ENCODE results near the gene CRYBA1.
A peak's percentile ranks its signal among the peaks of the same experiment; 100 is the strongest.
"Not testable (repeated sequence)": the region's sequence is repeated elsewhere in the genome, so short reads cannot be mapped to it uniquely, and the experiment has no call there.

The CRYBA1 gene

GRCh38 chr17:29238133-29238850 is 8.4 kb upstream of the CRYBA1 start:
- no peak for DNase-seq (ENCODE audit: low spot score)

- no peak for DNase-seq (ENCODE audit: low spot score)
Observed at GRCh38 chr17:29240477-29240876, 6.2 kb upstream of the CRYBA1 start.

GRCh38 chr17:29240968-29241963 is 5.4 kb upstream of the CRYBA1 start:
- DNase-seq (ENCODE audit: low spot score): peak; percentile 39

GRCh38 chr17:29242051-29242450 is 4.6 kb upstream of the CRYBA1 start:
- DNase-seq (ENCODE audit: low spot score): no peak

- DNase-seq (ENCODE audit: low spot score): no peak
Observed at GRCh38 chr17:29242790-29243189, 3.9 kb upstream of the CRYBA1 start.

GRCh38 chr17:29243792-29244191 is 2.9 kb upstream of the CRYBA1 start:
- DNase-seq (ENCODE audit: low spot score): no peak

GRCh38 chr17:29245401-29245800 is 1.3 kb upstream of the CRYBA1 start:
- DNase-seq (ENCODE audit: low spot score): no peak

GRCh38 chr17:29247219-29247618 is 560 bp downstream of the CRYBA1 start:
- no peak for DNase-seq (ENCODE audit: low spot score)

GRCh38 chr17:29248845-29249244 is 2.2 kb downstream of the CRYBA1 start:
- no peak for DNase-seq (ENCODE audit: low spot score)

GRCh38 chr17:29250666-29251065 is 4.0 kb downstream of the CRYBA1 start:
- DNase-seq (ENCODE audit: low spot score): no peak

GRCh38 chr17:29251184-29251583 is 4.5 kb downstream of the CRYBA1 start:
- no peak for DNase-seq (ENCODE audit: low spot score)

GRCh38 chr17:29252101-29252791 is 5.6 kb downstream of the CRYBA1 start:
- DNase-seq (ENCODE audit: low spot score): no peak

GRCh38 chr17:29253037-29253436 is 6.4 kb downstream of the CRYBA1 start:
- DNase-seq (ENCODE audit: low spot score): no peak

GRCh38 chr17:29255926-29256522 is 9.4 kb downstream of the CRYBA1 start:
- no peak for DNase-seq (ENCODE audit: low spot score)

GRCh38 chr17:29256735-29257466 is 10.2 kb downstream of the CRYBA1 start:
- DNase-seq (ENCODE audit: low spot score): no peak

GRCh38 chr17:29257756-29258155 is 11.1 kb downstream of the CRYBA1 start:
- DNase-seq (ENCODE audit: low spot score): no peak

GRCh38 chr17:29263916-29264315 is 17.3 kb downstream of the CRYBA1 start:
- no peak for DNase-seq (ENCODE audit: low spot score)

GRCh38 chr17:29271980-29272379 is 25.3 kb downstream of the CRYBA1 start:
- DNase-seq (ENCODE audit: low spot score): not testable (repeated sequence)

- no peak for DNase-seq (ENCODE audit: low spot score)
Observed at GRCh38 chr17:29273924-29274323, 27.3 kb downstream of the CRYBA1 start.

- DNase-seq (ENCODE audit: low spot score): no peak
Observed at GRCh38 chr17:29278692-29279091, 32.0 kb downstream of the CRYBA1 start.

GRCh38 chr17:29279397-29280070 is 32.9 kb downstream of the CRYBA1 start:
- DNase-seq (ENCODE audit: low spot score): no peak
